ENCODE data around the gene KIF21A.

KIF21A gene

DNA sequence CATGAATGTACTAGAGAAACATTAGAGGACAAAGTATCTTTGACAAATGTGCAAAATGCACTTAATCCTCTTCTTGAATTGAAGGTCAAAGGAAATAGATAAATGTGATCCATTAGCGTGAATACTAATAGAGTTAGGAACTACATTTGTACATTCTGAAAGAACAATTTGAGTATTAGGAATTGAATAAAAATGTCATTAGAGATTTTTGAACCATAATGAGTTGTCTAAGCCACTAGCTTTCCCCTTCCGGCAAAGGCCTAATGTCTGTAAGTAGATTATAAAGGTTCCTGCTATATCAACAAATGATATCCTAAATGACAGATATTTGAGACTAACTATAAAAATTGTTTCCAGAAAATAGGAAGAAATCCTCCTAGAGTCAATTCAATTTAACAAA is 59.8 kb downstream of the KIF21A start:
- DNase-seq, result no peak

DNA sequence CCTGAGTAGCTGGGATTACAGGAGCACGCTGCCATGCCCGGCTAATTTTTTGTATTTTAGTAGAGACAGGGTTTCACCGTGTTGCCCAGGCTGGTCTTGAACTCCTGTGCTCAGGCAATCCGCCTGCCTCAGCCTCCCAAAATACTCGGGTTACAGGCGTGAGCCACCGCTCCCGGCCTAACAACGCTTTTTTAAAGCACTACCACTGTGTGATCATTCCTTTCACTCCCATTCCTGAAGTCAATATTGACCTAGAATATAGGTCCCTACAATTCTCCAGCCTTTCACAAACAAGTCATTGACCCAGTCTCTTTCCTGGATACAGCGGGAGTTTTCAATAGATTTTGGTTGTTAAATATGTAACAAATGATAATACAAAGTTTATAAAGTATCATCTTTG is 62.8 kb downstream of the KIF21A start:
- no peak for DNase-seq

DNA sequence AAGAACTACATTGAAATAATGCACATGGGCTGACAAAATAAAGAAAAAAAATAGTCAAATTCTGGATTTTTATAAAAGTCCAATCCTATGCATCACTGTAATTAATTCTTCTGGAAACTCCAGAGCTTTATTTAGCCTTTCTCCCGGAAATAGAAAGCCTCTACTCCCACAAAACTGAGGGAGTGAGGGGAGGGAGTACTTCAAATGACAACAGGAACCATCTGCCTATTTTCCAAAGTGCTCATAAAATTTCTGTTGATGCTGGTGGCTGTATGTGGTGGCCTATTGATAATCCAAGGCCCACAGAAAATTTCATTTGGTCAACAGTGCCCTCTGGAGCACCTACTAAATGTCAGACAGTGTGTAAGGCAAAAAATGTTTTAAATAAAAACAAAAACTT is 64.6 kb downstream of the KIF21A start:
- DNase-seq, result no peak

DNA sequence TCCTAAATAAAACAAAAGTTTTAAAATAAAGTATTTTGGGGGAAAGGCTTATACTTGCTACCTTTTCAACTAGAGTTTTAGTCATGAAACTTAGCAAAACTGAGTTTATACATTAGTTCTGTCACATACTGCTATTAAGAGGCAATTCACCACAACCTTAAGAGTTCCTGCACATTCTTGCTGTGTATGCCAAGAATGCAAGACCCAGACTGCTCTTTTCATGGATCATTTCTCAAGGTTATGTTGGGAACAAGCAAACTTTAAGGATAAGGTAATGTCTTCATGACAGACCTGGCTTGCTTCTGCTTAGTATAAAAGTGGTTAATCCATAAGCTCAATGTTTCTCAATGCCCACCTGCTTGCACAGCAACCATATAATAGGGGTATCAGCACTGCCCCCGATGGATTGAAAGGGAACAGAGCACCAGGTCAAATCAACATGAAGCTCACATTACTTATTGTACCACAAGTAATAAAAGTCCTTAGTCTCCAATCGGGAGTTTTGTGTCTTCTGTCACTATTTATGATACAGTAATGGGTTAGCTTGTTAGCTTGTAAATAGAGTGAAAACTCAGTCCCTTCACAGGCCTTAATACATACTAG is 67.6 kb downstream of the KIF21A start:
- no peak for DNase-seq

DNA sequence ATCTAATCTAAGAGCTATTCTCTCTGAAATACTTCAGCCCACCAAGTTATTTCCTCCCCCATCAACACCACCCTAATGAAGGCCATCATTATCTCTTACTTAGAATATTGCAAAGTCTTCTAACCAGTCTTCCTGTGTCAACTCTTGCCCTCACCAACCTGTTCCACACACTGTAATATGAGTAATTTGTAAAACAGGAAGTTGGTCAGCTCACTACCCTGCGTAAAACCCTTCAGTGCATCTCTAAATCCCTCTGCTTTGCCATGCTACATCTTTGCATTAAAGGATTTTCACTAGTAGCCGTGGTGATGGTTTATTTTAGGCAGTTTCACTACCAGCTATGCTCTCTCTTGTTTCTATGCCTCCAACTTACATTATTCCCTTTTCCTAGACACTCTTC is 70.0 kb downstream of the KIF21A start:
- no peak for DNase-seq

- no peak for DNase-seq
These were observed 70.6 kb downstream of the KIF21A start for GRCh38 chr12:39372204-39372925.

- DNase-seq, result no peak
These were observed 73.2 kb downstream of the KIF21A start for GRCh38 chr12:39369756-39370155.

- DNase-seq, result no peak
These were observed 74.0 kb downstream of the KIF21A start for GRCh38 chr12:39368891-39369290.

DNA sequence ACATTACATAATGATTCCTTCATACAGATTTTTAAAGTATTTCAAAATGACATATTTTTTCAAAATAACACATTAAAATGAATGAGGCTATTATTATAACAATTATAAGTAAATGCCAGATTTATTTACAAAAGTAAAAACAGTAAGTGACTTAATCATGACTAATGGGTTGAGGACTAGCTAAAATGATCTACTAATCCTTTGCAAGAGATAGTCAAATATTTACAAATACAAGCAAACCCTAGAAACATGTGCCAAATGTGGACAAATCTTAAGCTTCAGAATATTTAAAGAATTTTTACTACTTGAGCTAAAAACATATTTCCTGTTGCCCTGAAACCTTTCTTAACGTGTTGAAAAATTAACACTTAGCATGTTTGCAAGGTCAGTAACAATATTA is 74.8 kb downstream of the KIF21A start:
- DNase-seq, result no peak

DNA sequence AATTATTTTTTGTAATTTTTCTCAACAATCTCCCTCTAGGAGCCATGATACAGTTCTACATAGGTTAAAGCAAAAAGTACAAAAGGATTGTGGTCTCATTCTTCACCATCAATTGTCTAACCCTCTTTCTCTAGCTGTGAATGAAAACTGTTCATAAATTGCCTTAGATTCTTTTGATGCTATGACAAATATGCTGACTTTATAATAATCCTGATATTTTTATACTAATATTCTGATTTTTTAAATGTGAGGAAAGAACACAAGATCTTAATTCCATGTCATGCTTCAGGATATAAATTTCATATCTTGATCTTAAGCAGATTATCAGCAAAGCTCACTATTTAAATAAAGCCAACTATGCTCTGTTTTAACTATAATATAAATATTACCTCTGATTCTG is 75.4 kb downstream of the KIF21A start:
- no peak for DNase-seq

- DNase-seq, result no peak
These were observed 77.4 kb downstream of the KIF21A start for GRCh38 chr12:39365364-39366001.

DNA sequence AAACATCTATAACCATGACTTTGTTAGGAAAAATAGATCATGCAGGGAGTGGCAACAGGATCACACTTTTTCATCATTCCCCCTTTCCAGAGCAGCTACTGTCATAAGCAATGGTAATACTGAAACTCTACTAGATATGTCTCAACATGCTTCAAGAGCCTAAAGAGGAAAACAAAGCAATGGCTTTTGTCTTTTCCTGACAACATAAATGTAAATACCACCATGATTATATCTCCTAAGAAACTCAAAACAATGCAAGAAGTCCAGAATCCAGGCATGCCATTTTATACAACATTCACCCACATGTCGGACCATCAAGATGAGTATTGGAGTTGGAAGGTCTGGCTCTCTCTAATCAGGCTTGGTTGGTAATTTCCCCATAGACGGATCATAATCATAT is 78.7 kb downstream of the KIF21A start:
- DNase-seq, result no peak

DNA sequence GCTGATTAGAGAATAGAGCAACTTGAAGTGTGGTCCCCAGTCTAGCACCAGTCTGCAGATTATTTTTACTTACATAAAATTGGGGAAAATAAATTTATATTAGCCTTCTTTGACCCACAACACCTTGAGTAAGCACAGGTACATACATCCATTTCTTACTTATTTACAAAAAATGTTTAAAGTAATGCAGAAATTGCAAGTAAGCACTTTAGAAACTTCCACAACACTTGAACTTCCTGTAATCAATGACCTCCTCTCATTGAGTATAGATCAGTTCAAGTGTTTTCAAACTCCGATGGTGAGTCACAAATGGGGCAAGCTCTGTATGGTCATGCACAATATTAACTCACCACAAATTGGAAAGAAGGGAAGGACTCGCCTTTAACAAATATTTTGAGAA is 83.3 kb downstream of the KIF21A start:
- DNase-seq, result no peak

DNA sequence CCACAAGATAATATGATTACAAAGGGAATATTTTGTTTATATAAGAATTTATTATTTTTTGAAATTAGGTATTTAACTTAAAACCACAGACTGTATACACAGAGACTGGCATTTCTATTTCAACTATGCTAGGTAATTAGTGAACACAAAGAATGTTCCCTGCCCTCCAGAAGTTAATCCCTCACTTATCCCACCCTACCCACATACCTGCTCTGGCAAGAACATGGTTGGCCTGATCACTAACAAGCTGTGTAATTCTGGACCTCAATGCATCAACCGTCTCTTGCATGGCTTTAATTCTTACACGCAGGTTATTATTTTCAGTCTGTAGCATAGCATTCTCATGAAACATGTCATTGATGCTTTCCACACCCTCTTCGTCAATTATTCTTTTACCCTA is 85.9 kb downstream of the KIF21A start:
- DNase-seq, result no peak

DNA sequence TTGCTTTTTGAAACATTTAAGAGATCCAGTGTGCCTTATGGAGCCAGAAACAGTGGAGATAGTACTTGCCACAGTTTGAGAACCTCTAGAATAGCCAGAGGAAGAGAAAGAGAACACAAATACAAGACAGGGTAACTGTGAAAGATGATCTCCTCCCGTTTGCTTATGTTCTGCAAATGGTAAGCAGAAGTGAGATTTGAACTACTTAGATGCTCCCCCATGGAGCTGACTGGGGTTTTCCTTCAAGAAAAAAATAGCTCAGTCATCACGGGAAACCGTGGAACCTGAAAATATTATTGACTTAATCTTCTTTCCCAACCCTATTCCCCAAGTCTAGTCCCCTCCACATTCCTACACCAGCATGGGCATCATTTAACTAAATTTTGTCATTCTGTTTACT is 87.1 kb downstream of the KIF21A start:
- no peak for DNase-seq

DNA sequence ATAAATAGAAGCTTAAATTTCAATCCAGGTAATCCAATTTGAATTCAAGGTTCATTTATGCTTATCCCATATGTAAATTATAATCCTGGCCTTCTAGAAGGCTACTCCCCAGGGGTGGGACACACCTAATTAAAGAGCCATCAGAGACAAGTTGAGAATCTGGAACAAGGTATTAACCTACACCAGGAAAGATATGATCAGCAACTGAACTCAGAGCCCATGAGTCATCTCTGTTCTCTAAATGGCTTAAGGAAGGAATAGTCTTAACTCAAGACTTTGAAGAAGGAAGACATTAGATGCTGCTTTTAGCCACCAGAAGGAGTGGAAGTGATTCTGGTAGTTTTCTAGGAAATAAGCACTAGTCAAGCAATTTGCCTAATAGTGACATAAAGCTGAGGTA is 88.0 kb downstream of the KIF21A start:
- DNase-seq, result no peak

GRCh38 chr12:39352471-39353017 is 90.4 kb downstream of the KIF21A start:
- DNase-seq, result no peak

DNA sequence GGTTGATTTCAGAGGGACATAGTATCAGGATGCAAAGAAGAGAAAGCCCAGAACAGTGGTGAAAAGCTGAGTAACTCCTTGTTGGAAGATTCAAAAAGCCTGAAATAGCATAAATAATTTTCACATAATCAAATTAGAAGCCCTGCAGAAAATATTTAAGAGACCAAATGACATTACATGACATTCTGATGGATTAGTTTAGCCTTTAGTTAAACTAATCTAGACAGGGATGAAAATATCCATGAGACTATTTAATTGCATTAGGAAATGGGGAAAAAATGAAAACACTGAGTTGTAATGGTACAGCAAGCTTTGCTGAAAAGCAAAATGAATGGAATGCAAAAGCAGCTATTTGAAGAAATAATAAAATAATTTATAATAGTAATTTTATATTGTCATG is 91.8 kb downstream of the KIF21A start:
- DNase-seq, result no peak

GRCh38 chr12:39348941-39349626 is 93.8 kb downstream of the KIF21A start:
- no peak for DNase-seq

- no peak for DNase-seq
These were observed 94.4 kb downstream of the KIF21A start for GRCh38 chr12:39348523-39348922.

DNA sequence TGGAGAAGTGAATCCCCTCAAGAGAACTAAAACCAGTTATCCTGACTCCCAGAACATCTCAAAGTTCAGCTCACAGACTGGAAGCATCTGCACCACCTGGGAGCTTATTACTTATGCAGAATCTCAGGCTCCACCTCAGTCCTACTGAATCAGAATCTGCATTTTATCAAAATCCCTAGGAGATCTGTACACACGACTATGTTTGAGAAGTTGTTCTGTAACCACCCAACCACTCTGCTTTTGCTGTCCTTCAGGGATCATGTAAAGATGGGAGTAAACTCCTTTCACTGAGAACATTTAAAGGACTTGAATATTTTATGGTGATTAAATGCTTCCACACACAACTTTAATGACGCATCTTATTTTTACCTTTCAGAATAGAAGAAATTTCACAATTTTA is 98.0 kb downstream of the KIF21A start:
- no peak for DNase-seq

- no peak for DNase-seq
These were observed 99.3 kb downstream of the KIF21A start for GRCh38 chr12:39343665-39344064.

GRCh38 chr12:39341761-39342160 is 101.2 kb downstream of the KIF21A start:
- DNase-seq, result no peak

GRCh38 chr12:39341179-39341578 is 101.7 kb downstream of the KIF21A start:
- no peak for DNase-seq
